GM12878 (cell line): ENCODE measurements around the gene RGS12. TPM values are rescaled to one million over a fixed set of nuclear protein-coding genes. Genes with fewer than 3 reads are reported as not detected.
A peak's percentile ranks its signal among the peaks of the same experiment; 100 is the strongest.

Source experiments
- ATAC-seq: fragments of 200-7000 bp; cut with Tn5 transposase; 3 replicates; pipeline ENCODE4 v1.9.1; 2020; ENCODE audit warnings: mild to moderate bottlenecking, moderate library complexity
- BruUV-seq: library from RNA; stranded (reverse); fragments of 400-500 nt; replicated peaks from 2 replicates; lab custom pipeline; 2021; lab: Mats Ljungman, UMichigan
- CTCF ChIA-PET: fragments of 300-600 bp; sonication (Branson Sonifier 250); formaldehyde crosslinking; extraction: SDS; loops from one replicate; lab custom pipeline; 2021; ENCODE audit warnings: inconsistent platforms; lab: Yijun Ruan, JAX
- POLR2A ChIA-PET: fragments of 350-600 bp; formaldehyde crosslinking; extraction: SDS; loops from one replicate; lab custom pipeline; 2021; ENCODE audit warnings: inconsistent platforms; lab: Charles Lee
- RAD21 ChIA-PET: fragments of 300-600 bp; sonication (Branson Sonifier 250); formaldehyde crosslinking; loops from one replicate; lab custom pipeline; 2023; ENCODE audit warnings: antibody characterized with exemption; ENCODE audit not compliant: unreplicated experiment; lab: Charles Lee
- SMC1A ChIA-PET: fragments of 300-600 bp; sonication (Branson Sonifier 250); formaldehyde crosslinking; loops from one replicate; lab custom pipeline; 2023; ENCODE audit not compliant: unreplicated experiment, uncharacterized antibody; lab: Charles Lee
- DNase-seq: peaks from one replicate; pipeline ENCODE4 v3.0.0-alpha.2; 2011; ENCODE audit warnings: low read depth, low spot score
- FAIRE-seq: peaks from 3 replicates; lab custom pipeline; 2011; peaks lifted over from hg19 to GRCh38; lab: Jason Lieb, UNC
- H2AFZ ChIP-seq: 2 replicates; pipeline ENCODE4 v1.6.0; 2011; ENCODE audit warnings: low read depth, low read length, control low read depth; ENCODE audit not compliant: control insufficient read depth
- H3K27ac ChIP-seq: 2 replicates; pipeline ENCODE4 v1.5.1; 2011; ENCODE audit warnings: control low read depth; ENCODE audit not compliant: control insufficient read depth, insufficient read depth
- H3K27me3 ChIP-seq, 2 experiments: replicated peaks in 1 of 2; 2 replicates each; pipeline versions ENCODE4 v1.6.0 to v1.6.1; 2011; ENCODE audit warnings: low read length in 1 of 2; ENCODE audit not compliant: control insufficient read depth in 2 of 2, insufficient read depth in 2 of 2
- H3K36me3 ChIP-seq, 2 experiments: 2 replicates each; pipeline ENCODE4 v1.5.1; 2011; ENCODE audit warnings: low read length in 1 of 2; ENCODE audit not compliant: control insufficient read depth in 2 of 2, insufficient read depth in 2 of 2
- H3K4me1 ChIP-seq: 2 replicates; pipeline ENCODE4 v1.6.1; 2011; ENCODE audit warnings: mild to moderate bottlenecking, low read length, moderate library complexity, mixed read lengths; ENCODE audit not compliant: control insufficient read depth, insufficient read depth
- H3K4me2 ChIP-seq: 2 replicates; pipeline ENCODE4 v1.6.0; 2011; ENCODE audit warnings: control low read depth; ENCODE audit not compliant: control insufficient read depth, insufficient read depth
- H3K4me3 ChIP-seq: fragments of 200-600 bp; sonication (generic); 2 replicates; pipeline ENCODE4 v1.5.1; 2016
- H3K79me2 ChIP-seq: 2 replicates; pipeline ENCODE4 v1.6.0; 2011; ENCODE audit warnings: low read length; ENCODE audit not compliant: control insufficient read depth, insufficient read depth
- H3K9ac ChIP-seq: 2 replicates; pipeline ENCODE4 v1.8.0; 2011; ENCODE audit warnings: low read length, control low read depth, mixed read lengths; ENCODE audit not compliant: control insufficient read depth, insufficient read depth
- H3K9me3 ChIP-seq: replicated peaks from 3 replicates; pipeline ENCODE4 v1.5.1; 2011; ENCODE audit warnings: mild to moderate bottlenecking, low read length; ENCODE audit not compliant: control insufficient read depth, insufficient read depth
- H4K20me1 ChIP-seq: 2 replicates; pipeline ENCODE4 v1.6.0; 2011; ENCODE audit not compliant: control insufficient read depth, insufficient read depth
- ATF7 ChIP-seq: fragments of 450-650 bp; IDR thresholded peaks from 2 replicates; pipeline ENCODE4 v1.6.1; 2016; ENCODE audit warnings: low read depth, mild to moderate bottlenecking
- BRCA1 ChIP-seq: IDR thresholded peaks from 2 replicates; pipeline ENCODE4 v1.6.1; 2011; ENCODE audit warnings: low read depth, low read length, improper control_type of control experiment
- MEF2B ChIP-seq: fragments of 450-650 bp; IDR thresholded peaks from 2 replicates; pipeline ENCODE4 v1.6.1; 2018; ENCODE audit warnings: mild to moderate bottlenecking, moderate library complexity; ENCODE audit not compliant: partially characterized antibody, poor library complexity, severe bottlenecking
- NR2F1 ChIP-seq: fragments of 450-650 bp; conservative IDR thresholded peaks from 2 replicates; pipeline ENCODE4 v1.6.1; 2017; ENCODE audit warnings: mild to moderate bottlenecking
- RCOR1 ChIP-seq: conservative IDR thresholded peaks from 2 replicates; pipeline ENCODE4 v1.6.1; 2012; ENCODE audit warnings: low read depth, low read length, improper control_type of control experiment
- RUNX3 ChIP-seq: IDR thresholded peaks from 2 replicates; pipeline ENCODE4 v1.6.1; 2012; ENCODE audit warnings: low read length, inconsistent platforms
- SPI1 ChIP-seq: IDR thresholded peaks from 2 replicates; pipeline ENCODE4 v1.6.1; 2011; ENCODE audit warnings: low read depth, mild to moderate bottlenecking, low read length, moderate library complexity, borderline replicate concordance; ENCODE audit not compliant: insufficient read depth
- ZNF207 ChIP-seq: fragments of 450-650 bp; IDR thresholded peaks from 2 replicates; pipeline ENCODE4 v1.6.1; 2014; ENCODE audit warnings: antibody characterized with exemption, mild to moderate bottlenecking, borderline replicate concordance
- ZNF24 ChIP-seq: fragments of 450-650 bp; IDR thresholded peaks from 2 replicates; pipeline ENCODE4 v1.6.1; 2017; ENCODE audit warnings: antibody characterized with exemption, mild to moderate bottlenecking
- WGBS: methylation state at CpG from one replicate; pipeline ENCODE4 v1.1.6; 2016; ENCODE audit warnings: low lambda C conversion rate; ENCODE audit not compliant: insufficient replicate concordance, insufficient coverage; ENCODE audit errors: missing lambda C conversion rate; 5-methylcytosine and 5-hydroxymethylcytosine counted together
- in situ Hi-C: fragments of 300-500 bp; cut with MboI; formaldehyde crosslinking; loops from 9 replicates; pipeline ENCODE4 v1.14.3; 2018; ENCODE audit warnings: mixed read lengths
- intact Hi-C: fragments of 100-400 bp; cut with micrococcal nuclease; formaldehyde crosslinking; loops from one replicate; pipeline ENCODE4 v1.14.2; 2022; ENCODE audit not compliant: unreplicated experiment
- polyA plus RNA-seq, 11 experiments: library from polyadenylated mRNA; depleted of rRNA in 4 of 11; unstranded in 6 of 11; stranded (reverse) in 5 of 11; fragments of >200 nt; fragmentation: Nextera tagmentation in 4 of 11; fragmentation: Illumina TruSeq in 1 of 11; extraction: Ambion mirVana in 4 of 11; extraction: Trizol in 1 of 11; gene quantifications; 1 replicate in 1 of 11; 2 replicates in 10 of 11; pipeline versions ENCODE4 v1.2.1 to v1.2.3, GENCODE V29; 2011 to 2016; ENCODE audit warnings: inconsistent platforms in 2 of 11, missing spikeins in 2 of 11, low read depth in 1 of 11
- total RNA-seq, 4 experiments: library from RNA; depleted of rRNA in 3 of 4; stranded (reverse); fragments of >200 nt in 3 of 4; fragmentation: Illumina TruSeq in 1 of 4; extraction: Trizol in 1 of 4; gene quantifications; 2 replicates each; pipeline versions ENCODE4 v1.2.1 to v1.2.3, GENCODE V29; 2013 to 2021
- TF ChIP-seq, protein P1 (sequence below): fragments of 450-650 bp; IDR thresholded peaks from 2 replicates; pipeline ENCODE4 v1.6.1; 2017; ENCODE audit warnings: borderline replicate concordance

RGS12 gene
- total and polyA plus RNA-seq, 10 of the 15 experiments (the other 5 are each of a cell fraction or from before 2014, with no cell fraction given): 0.02 to 2.2 (median 0.73) TPM

- TF ChIP-seq RUNX3: peak; percentile 65; the same call in 1 of the 2 replicates
Observed at GRCh38 chr4:3302173-3302785, 9.5 kb downstream of the RGS12 start (continued).

DNA sequence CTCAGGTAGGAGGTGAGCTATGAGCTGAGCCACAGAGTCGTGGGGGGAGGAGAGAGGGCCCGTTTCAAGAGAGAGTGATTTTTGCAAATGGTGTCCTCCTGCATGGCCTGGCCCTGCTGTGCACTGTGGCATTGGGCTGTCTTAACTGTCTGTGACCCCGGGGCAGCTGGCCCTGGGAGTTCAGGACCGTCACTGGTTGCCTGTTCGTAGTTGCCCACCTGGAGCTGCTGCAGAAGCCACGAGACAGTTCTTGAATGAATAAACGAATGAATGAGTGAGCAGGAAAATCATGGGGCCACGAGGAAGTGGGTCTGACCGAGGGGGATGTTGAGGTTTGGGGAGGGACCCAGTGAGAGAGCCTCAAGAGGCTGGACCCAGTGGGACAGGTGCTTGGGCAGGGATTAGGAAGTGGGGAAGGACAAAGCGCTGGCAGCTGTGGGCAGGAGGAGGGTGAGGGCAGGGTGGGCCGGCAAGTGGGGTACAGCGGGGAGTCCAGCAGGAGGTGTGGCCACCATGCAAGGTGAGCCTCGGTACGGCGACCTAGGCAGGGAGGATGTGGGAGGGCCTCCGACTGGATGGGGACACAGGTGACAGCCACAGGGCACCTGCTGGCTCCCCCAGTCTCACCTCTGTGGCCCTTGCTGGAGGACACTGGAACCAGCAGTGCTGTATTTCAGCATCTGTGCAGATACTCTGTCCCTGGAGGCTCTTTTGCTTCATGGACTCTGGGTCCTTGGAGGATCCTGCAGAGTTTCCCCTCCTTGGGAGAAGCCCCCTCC is 10.2 kb downstream of the RGS12 start:
- Histone ChIP-seq H3K4me3 (no peak overlapping the region), H3K9me3 (no peaks in the 10 kb centered on the region), H3K9ac (no peak overlapping the region; the same call in 1 of the 2 replicates), H3K4me2 (no peak overlapping the region), H2AFZ (peak overlapping the region; percentile 61), H3K79me2 (no peaks in the 10 kb centered on the region), H3K4me1 (peaks cover 16% of the 10 kb centered on the region), H3K27me3 (no peaks in the 10 kb centered on the region), H3K27ac (no peak overlapping the region), H3K36me3 (no peaks in the 10 kb centered on the region), H4K20me1 (no peaks in the 10 kb centered on the region)
- ChIA-PET CTCF (no interaction called here), SMC1A (interaction anchor here (1.1 to 2.2 kb wide), 5 partner anchors 11 to 43 kb away, joined by 3 to 8 read pairs (median 4); no protein-coding TSS in a partner anchor), POLR2A (no interaction called here), RAD21 (no interaction called here)
- no TSS peak for BruUV-seq
- no peak for FAIRE-seq
- WGBS: 12% methylated on average over 16 of the region's 16 CpGs
- ATAC-seq: peak; percentile 62
- TF ChIP-seq NR2F1 (no peak), MEF2B (peak; percentile 4), RCOR1 (no peak), SPI1 (peak; percentile 13; the same call in 1 of the 2 replicates), ZNF207 (no peak), ZNF24 (peak; percentile 51; the same call in 1 of the 2 replicates), BRCA1 (no peak), ATF7 (0 out of 2 replicates have a peak, but pooled peaks have one; percentile 23)
- TF ChIP-seq, protein P1, sequence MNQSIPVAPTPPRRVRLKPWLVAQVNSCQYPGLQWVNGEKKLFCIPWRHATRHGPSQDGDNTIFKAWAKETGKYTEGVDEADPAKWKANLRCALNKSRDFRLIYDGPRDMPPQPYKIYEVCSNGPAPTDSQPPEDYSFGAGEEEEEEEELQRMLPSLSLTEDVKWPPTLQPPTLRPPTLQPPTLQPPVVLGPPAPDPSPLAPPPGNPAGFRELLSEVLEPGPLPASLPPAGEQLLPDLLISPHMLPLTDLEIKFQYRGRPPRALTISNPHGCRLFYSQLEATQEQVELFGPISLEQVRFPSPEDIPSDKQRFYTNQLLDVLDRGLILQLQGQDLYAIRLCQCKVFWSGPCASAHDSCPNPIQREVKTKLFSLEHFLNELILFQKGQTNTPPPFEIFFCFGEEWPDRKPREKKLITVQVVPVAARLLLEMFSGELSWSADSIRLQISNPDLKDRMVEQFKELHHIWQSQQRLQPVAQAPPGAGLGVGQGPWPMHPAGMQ: no peak
- intact Hi-C loops: no loop called here
- in situ Hi-C loops: no loop called here
- DNase-seq: no peak
